Measurements from ENCODE around the gene TFR2.

DNA sequence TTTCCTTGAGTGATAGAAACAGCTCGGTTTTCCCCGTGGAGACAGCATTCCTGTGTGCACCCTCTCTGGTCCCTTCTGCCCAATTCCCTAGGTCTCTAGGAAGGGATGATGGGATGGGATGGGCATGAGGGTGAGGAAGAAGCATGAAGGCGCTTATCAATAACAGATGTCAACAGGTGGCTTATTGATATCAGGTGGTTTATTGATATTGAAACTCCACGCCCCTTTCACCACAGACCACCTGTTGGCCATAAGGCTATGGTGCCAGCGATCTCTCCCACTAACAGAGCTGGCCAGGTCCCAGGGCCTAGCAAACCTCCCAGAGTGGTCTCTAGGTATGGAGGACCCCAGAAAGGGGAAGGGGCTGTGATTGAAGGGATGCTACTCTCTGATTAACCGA, 21.1 kb downstream of the TFR2 start:
- TF ChIP-seq, protein P1, sequence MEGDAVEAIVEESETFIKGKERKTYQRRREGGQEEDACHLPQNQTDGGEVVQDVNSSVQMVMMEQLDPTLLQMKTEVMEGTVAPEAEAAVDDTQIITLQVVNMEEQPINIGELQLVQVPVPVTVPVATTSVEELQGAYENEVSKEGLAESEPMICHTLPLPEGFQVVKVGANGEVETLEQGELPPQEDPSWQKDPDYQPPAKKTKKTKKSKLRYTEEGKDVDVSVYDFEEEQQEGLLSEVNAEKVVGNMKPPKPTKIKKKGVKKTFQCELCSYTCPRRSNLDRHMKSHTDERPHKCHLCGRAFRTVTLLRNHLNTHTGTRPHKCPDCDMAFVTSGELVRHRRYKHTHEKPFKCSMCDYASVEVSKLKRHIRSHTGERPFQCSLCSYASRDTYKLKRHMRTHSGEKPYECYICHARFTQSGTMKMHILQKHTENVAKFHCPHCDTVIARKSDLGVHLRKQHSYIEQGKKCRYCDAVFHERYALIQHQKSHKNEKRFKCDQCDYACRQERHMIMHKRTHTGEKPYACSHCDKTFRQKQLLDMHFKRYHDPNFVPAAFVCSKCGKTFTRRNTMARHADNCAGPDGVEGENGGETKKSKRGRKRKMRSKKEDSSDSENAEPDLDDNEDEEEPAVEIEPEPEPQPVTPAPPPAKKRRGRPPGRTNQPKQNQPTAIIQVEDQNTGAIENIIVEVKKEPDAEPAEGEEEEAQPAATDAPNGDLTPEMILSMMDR (conservative IDR thresholded peaks at IDR 0.05 in 1 of 2, IDR thresholded peaks at IDR 0.05 in 1 of 2; ENCODE audit: low read depth in 1 of 2, low read length in 2 of 2): no peak
- TF ChIP-seq EZH2 (IDR thresholded peaks at IDR 0.05; ENCODE audit: low read length, missing control alignments): no peak

All from fibroblast of lung (primary cell).